CD14-positive monocyte (primary cell): Measurements from ENCODE around the gene CCDC102B. TPM values are rescaled to one million over a fixed set of nuclear protein-coding genes. Genes with fewer than 3 reads are reported as not detected.

Source experiments
- DNase-seq, 3 donors: peaks; one replicate each; pipeline ENCODE4 v3.0.0-alpha.2; 2011 to 2022
- H2AFZ ChIP-seq: 2 replicates; pipeline ENCODE4 v1.6.0; 2012; ENCODE audit warnings: mild to moderate bottlenecking, low read depth, low read length, inconsistent platforms; ENCODE audit not compliant: insufficient read depth, poor library complexity, severe bottlenecking
- H3K27ac ChIP-seq, 2 donors: 1 replicate in 1 of 2; 2 replicates in 1 of 2; pipeline ENCODE4 v1.5.1; 2012 to 2013; ENCODE audit warnings: low read length in 2 of 2, control low read depth in 1 of 2, inconsistent platforms in 1 of 2, low read depth in 1 of 2, mild to moderate bottlenecking in 1 of 2
- H3K27me3 ChIP-seq, 2 donors: one replicate each; pipeline versions ENCODE4 v1.6.0 to v1.6.1; 2011 to 2013; ENCODE audit warnings: low read length in 2 of 2; ENCODE audit not compliant: control insufficient read depth in 2 of 2, insufficient read depth in 2 of 2
- H3K36me3 ChIP-seq, 2 donors: replicated peaks in 1 of 2; 1 replicate in 1 of 2; 2 replicates in 1 of 2; pipeline versions ENCODE4 v1.5.1 to v1.6.1; 2012 to 2013; ENCODE audit warnings: low read length in 2 of 2, control low read depth in 1 of 2, inconsistent platforms in 1 of 2, mild to moderate bottlenecking in 1 of 2; ENCODE audit not compliant: insufficient read depth in 2 of 2, control insufficient read depth in 1 of 2
- H3K4me1 ChIP-seq, 2 donors: 1 replicate in 1 of 2; 2 replicates in 1 of 2; pipeline versions ENCODE4 v1.5.1 to v1.6.1; 2012 to 2013; ENCODE audit warnings: low read length in 2 of 2, control low read depth in 1 of 2, inconsistent platforms in 1 of 2, mild to moderate bottlenecking in 1 of 2, moderate library complexity in 1 of 2; ENCODE audit not compliant: insufficient read depth in 2 of 2, control insufficient read depth in 1 of 2
- H3K4me2 ChIP-seq: replicated peaks from 2 replicates; pipeline ENCODE3; 2012; ENCODE audit warnings: low read length, moderate library complexity, mild to moderate bottlenecking; ENCODE audit not compliant: poor library complexity, severe bottlenecking; ENCODE audit errors: extremely low read depth
- H3K4me3 ChIP-seq, 3 experiments: fragments of 200-600 bp in 1 of 3; sonication (generic) in 1 of 3; replicated peaks in 1 of 3; 1 replicate in 2 of 3; 2 replicates in 1 of 3; pipeline ENCODE4 v1.5.1; 2011 to 2013; ENCODE audit warnings: low read length in 3 of 3, mild to moderate bottlenecking in 3 of 3, control low read depth in 2 of 3, low read depth in 2 of 3, inconsistent platforms in 1 of 3, moderate library complexity in 1 of 3
- H3K79me2 ChIP-seq: 2 replicates; pipeline ENCODE4 v1.6.0; 2012; ENCODE audit warnings: mild to moderate bottlenecking, control low read depth, inconsistent platforms, low read length, moderate library complexity; ENCODE audit not compliant: insufficient read depth
- H3K9ac ChIP-seq: 2 replicates; pipeline ENCODE4 v1.6.0; 2017; ENCODE audit warnings: low read length, mild to moderate bottlenecking; ENCODE audit not compliant: insufficient read depth, poor library complexity, severe bottlenecking
- H3K9me3 ChIP-seq, 2 donors: replicated peaks in 1 of 2; 1 replicate in 1 of 2; 2 replicates in 1 of 2; pipeline versions ENCODE4 v1.5.1 to v1.6.1; 2012 to 2013; ENCODE audit warnings: low read length in 2 of 2, control low read depth in 1 of 2; ENCODE audit not compliant: control insufficient read depth in 1 of 2, insufficient read depth in 1 of 2
- H4K20me1 ChIP-seq: 2 replicates; pipeline ENCODE4 v1.6.0; 2012; ENCODE audit warnings: mild to moderate bottlenecking, low read length, control low read depth, moderate library complexity; ENCODE audit not compliant: insufficient read depth
- H3K27ac Mint-ChIP-seq, 7 donors: one replicate each; pipeline ENCODE4 v1.8.0; 2020; ENCODE audit warnings: mild to moderate bottlenecking in 7 of 7, mixed read lengths in 7 of 7, moderate library complexity in 6 of 7, inconsistent platforms in 2 of 7
- H3K27me3 Mint-ChIP-seq, 3 donors: one replicate each; pipeline ENCODE4 v1.8.0; 2021 to 2022; ENCODE audit warnings: low read depth in 3 of 3, mild to moderate bottlenecking in 3 of 3, mixed read lengths in 3 of 3, moderate library complexity in 3 of 3, inconsistent platforms in 1 of 3
- H3K36me3 Mint-ChIP-seq, 2 donors: one replicate each; pipeline ENCODE4 v1.8.0; 2020; ENCODE audit warnings: mixed read lengths in 2 of 2, inconsistent platforms in 1 of 2, mild to moderate bottlenecking in 1 of 2
- H3K4me1 Mint-ChIP-seq: one replicate; pipeline ENCODE4 v1.8.0; 2020; ENCODE audit warnings: mild to moderate bottlenecking, mixed read lengths
- H3K4me3 Mint-ChIP-seq, 2 donors: one replicate each; pipeline ENCODE4 v1.8.0; 2020; ENCODE audit warnings: mild to moderate bottlenecking in 2 of 2, mixed read lengths in 2 of 2, moderate library complexity in 1 of 2
- H3K9me3 Mint-ChIP-seq, 7 donors: one replicate each; pipeline ENCODE4 v1.8.0; 2020 to 2022; ENCODE audit warnings: mixed read lengths in 7 of 7, mild to moderate bottlenecking in 6 of 7, moderate library complexity in 6 of 7, inconsistent platforms in 2 of 7
- CTCF ChIP-seq: fragments of 200-600 bp; IDR thresholded peaks from one replicate; pipeline ENCODE4 v1.8.0; 2022; ENCODE audit warnings: antibody characterized with exemption, mild to moderate bottlenecking
- WGBS: methylation state at CpG from one replicate; pipeline ENCODE4 v1.1.5; 2013; ENCODE audit warnings: missing lambda C conversion rate; ENCODE audit not compliant: insufficient coverage; 5-methylcytosine and 5-hydroxymethylcytosine counted together
- intact Hi-C, 2 donors: fragments of 100-400 bp; cut with micrococcal nuclease; formaldehyde crosslinking; loops; one replicate each; pipeline versions ENCODE4 v1.15.0 to v1.15.1; 2023
- polyA plus RNA-seq, 3 donors: library from polyadenylated mRNA; depleted of rRNA in 1 of 3; unstranded in 2 of 3; stranded (reverse) in 1 of 3; fragments of 300-500 nt in 2 of 3; fragments of >200 nt in 1 of 3; fragmentation: Illumina TruSeq in 2 of 3; gene quantifications; 1 replicate in 2 of 3; 2 replicates in 1 of 3; pipeline ENCODE4 v1.2.3, GENCODE V29; 2012 to 2021

Gene CCDC102B
- polyA plus RNA-seq, 3 donors = 0.34 to 1.4 TPM; not detected in 1

- Histone ChIP-seq H3K79me2 (no peaks in the 10 kb centered on the region), H4K20me1 (no peaks in the 10 kb centered on the region), H3K27ac (no peak overlapping the region), H2AFZ (no peak overlapping the region), H3K27me3 (no peaks in the 10 kb centered on the region), H3K4me2 (no peak overlapping the region), H3K4me3 (no peak overlapping the region), H3K36me3 (no peaks in the 10 kb centered on the region), H3K4me1 (no peaks in the 10 kb centered on the region), H3K9ac (no peak overlapping the region), H3K9me3 (no peaks in the 10 kb centered on the region)
- intact Hi-C loops = no loop called here
- DNase-seq = no peak
- no CpG with 5 or more reads among the region's 3 CpGs for WGBS
- no peaks in the 10 kb centered on the region for H3K4me1 Mint-ChIP-seq
- TF ChIP-seq CTCF = no peak
- peaks cover 0 to 12% (median 4%) of the 10 kb centered on the region in 7 donors for H3K9me3 Mint-ChIP-seq
- H3K27ac Mint-ChIP-seq = no peak overlapping the region
- H3K4me3 Mint-ChIP-seq = no peak overlapping the region
- peaks cover 3 to 5% (median 4%) of the 10 kb centered on the region in 3 donors for H3K27me3 Mint-ChIP-seq
- H3K36me3 Mint-ChIP-seq = no peaks in the 10 kb centered on the region
Observed at GRCh38 chr18:68769461-68769860, 28.4 kb upstream of the CCDC102B start.

- intact Hi-C loops = no loop called here
- Histone ChIP-seq H2AFZ (no peak overlapping the region), H3K27ac (no peak overlapping the region), H3K4me2 (no peak overlapping the region), H3K36me3 (no peaks in the 10 kb centered on the region), H3K79me2 (no peaks in the 10 kb centered on the region), H3K27me3 (no peaks in the 10 kb centered on the region), H3K9me3 (no peaks in the 10 kb centered on the region), H3K9ac (no peak overlapping the region), H3K4me1 (no peaks in the 10 kb centered on the region), H3K4me3 (no peak overlapping the region), H4K20me1 (no peaks in the 10 kb centered on the region)
- Mint-ChIP-seq H3K4me3 (no peak overlapping the region), H3K4me1 (no peaks in the 10 kb centered on the region), H3K27ac (no peak overlapping the region), H3K9me3 (peaks cover 0 to 7% (median 3%) of the 10 kb centered on the region in 7 donors), H3K27me3 (peaks cover 3 to 5% (median 3%) of the 10 kb centered on the region in 3 donors), H3K36me3 (no peaks in the 10 kb centered on the region)
- TF ChIP-seq CTCF = no peak
- DNase-seq = no peak
- 80% methylated on average over 1 of the region's 2 CpGs for WGBS
Observed at GRCh38 chr18:68772268-68772667, 25.6 kb upstream of the CCDC102B start.
